ENCODE data around the gene ADAMTS5.

- TF ChIP-seq CTCF (IDR thresholded peaks at IDR 0.05): no peak
- TF ChIP-seq POLR2A (IDR thresholded peaks at IDR 0.05): no peak
- no peak for TF ChIP-seq POLR2AphosphoS5 (IDR thresholded peaks at IDR 0.05)
Observed at GRCh38 chr21:26972192-26972591, 5.3 kb upstream of the ADAMTS5 start.
